ENCODE measurements around the gene PITX3.
A peak's percentile ranks its signal among the peaks of the same experiment; 100 is the strongest.

PITX3 gene

DNA sequence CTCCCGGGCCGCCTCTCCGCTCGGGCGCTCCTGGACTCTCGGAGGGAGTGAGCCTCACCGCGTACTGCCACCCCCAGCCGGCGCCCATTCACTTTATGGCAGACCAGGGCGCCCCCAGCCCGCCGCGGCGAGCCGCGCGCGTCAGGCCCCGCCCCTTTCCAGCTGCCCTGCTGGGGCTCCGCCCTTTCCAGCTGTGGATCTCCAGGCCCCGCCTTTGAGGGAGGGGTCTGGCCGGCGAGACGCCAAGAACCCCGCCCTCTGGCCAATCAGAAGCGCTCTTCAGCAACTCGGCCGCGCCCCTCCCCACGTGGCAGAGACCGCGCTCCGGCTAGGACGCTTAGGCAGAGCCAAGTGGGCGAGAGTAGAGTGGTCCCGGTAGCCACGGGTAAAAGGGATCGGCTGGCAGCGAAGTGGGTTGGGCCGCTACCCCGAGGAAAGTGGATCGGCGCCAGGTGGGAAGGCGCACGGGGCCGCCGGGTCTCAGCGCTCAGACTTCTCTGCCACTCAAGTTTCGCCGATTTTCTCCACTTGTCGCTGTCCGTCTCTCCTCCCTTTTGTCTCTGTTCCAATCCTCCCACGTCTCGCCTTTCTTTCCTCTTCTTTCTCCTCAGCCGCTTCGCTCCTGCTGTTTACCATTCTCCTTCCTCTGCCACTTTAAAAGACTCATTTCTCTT is at the start of gene PITX3:
Gene PITX3 (minus strand): TSS at position 69 of the 674 bp plus-strand sequence. CDS start 9,432 bp downstream, outside the sequence.
- peak; percentile 95 for DNase-seq (ENCODE audit: low read depth)
- TF ChIP-seq, protein P1, sequence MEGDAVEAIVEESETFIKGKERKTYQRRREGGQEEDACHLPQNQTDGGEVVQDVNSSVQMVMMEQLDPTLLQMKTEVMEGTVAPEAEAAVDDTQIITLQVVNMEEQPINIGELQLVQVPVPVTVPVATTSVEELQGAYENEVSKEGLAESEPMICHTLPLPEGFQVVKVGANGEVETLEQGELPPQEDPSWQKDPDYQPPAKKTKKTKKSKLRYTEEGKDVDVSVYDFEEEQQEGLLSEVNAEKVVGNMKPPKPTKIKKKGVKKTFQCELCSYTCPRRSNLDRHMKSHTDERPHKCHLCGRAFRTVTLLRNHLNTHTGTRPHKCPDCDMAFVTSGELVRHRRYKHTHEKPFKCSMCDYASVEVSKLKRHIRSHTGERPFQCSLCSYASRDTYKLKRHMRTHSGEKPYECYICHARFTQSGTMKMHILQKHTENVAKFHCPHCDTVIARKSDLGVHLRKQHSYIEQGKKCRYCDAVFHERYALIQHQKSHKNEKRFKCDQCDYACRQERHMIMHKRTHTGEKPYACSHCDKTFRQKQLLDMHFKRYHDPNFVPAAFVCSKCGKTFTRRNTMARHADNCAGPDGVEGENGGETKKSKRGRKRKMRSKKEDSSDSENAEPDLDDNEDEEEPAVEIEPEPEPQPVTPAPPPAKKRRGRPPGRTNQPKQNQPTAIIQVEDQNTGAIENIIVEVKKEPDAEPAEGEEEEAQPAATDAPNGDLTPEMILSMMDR (IDR thresholded peaks at IDR 0.05; ENCODE audit: insufficient read depth, low read depth, low read length, missing control alignments), result no peak
- peak within 1 kb of the TSS; percentile 59 for H3K4me3 ChIP-seq (ENCODE audit: low read length)

DNA sequence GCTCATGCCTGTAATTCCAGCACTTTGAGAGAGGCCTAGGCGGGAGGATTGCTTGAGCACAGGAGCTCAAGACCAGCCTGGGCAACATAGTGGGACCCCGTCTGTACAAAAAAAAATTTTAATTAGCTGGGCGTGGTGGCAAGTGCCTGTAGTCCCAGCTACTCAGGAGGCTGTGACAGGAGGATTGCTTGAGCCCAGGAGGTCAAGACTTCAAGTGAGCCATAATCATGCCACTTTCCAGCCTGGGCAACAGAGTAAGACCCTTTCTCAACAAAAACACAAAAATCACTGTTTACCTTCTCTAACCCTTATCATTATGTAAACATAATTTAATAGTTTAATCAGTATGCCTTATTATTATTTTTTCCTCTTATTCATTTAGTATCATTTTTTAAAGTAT is 48.5 kb upstream of the PITX3 start:
- no peak overlapping the region for H3K4me3 ChIP-seq (ENCODE audit: low read length)
- no peak for DNase-seq (ENCODE audit: low read depth)
- TF ChIP-seq, protein P1 (IDR thresholded peaks at IDR 0.05; ENCODE audit: insufficient read depth, low read depth, low read length, missing control alignments), result no peak

DNA sequence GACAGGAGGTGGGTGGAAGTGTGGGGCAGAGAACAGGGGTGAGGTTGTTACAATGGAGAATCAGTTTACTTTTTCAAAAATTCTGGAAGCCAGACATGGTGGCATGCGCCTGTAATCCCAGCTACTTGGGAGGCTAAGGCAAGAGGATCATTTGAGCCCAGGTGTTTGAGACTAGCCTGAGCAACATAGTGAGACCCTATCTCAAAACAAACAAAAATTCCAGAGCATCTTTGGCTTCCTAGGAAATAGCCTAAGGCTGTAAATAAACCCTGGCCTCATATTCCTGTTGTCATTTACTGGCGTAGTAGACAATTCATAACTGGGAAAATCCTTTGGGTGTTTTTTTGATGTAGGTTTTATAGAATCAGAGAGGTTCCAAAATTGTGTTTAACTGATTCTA is 48.0 kb upstream of the PITX3 start:
- TF ChIP-seq, protein P1 (IDR thresholded peaks at IDR 0.05; ENCODE audit: insufficient read depth, low read depth, low read length, missing control alignments), result no peak
- no peak for DNase-seq (ENCODE audit: low read depth)
- no peak overlapping the region for H3K4me3 ChIP-seq (ENCODE audit: low read length)

DNA sequence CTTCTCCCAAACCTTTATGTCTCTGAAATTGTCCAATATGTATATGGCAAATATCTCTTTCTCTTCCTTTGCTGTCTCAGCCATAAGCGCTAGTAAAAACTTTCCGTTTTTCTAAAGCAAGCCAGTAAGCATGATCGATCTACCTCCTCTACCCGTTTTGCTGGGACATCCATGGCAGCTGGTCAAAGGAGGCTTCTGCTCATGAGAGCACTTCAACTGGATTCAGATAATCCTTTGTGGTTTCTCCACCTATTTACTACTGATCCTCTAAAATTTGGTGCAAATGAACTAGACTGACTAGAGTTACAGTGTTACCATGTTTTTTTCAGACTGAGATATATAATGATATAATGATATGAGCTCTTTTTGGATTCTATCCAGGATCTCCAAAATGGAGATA is 46.7 kb upstream of the PITX3 start:
- TF ChIP-seq, protein P1 (IDR thresholded peaks at IDR 0.05; ENCODE audit: insufficient read depth, low read depth, low read length, missing control alignments), result no peak
- H3K4me3 ChIP-seq (ENCODE audit: low read length), result no peak overlapping the region
- DNase-seq (ENCODE audit: low read depth), result no peak

DNA sequence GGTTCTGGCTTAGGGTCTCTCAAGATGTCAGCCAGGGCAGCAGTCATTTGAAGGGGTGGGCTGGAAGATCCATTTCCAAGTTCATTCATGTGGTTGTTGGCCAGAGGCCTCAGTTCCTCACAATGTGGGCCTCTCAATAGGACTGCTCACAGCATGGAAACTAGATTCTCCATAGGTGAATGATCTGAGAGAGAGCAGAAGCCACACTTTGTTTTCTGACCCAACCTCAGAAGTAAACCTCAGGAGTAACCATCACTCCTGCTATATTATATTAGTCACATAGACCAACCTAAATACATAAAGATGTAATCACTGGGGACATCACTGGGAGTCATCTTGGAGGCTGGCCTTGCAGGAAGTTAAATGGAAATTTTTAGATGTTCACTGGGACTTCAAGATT is 46.2 kb upstream of the PITX3 start:
- H3K4me3 ChIP-seq (ENCODE audit: low read length), result no peak overlapping the region
- no peak for DNase-seq (ENCODE audit: low read depth)
- TF ChIP-seq, protein P1 (IDR thresholded peaks at IDR 0.05; ENCODE audit: insufficient read depth, low read depth, low read length, missing control alignments), result no peak

DNA sequence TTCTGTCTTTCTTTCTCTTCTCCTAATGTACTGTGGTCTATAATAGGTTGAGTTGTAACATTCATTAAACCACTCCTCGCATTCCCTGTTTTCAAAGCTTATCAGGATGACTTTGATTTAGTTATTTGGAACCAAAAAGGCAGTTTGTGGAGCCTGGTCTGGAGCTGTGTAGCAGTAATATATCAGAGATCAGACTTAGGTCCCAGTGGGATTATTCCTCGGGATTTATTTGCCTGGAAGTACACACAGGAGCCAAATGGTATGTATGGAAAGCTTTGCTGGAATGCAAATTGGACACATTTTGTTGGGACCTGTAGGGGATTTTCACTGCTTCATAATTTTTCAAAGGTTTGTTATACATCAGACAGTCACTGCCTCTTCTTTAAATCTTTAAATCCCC is 44.9 kb upstream of the PITX3 start:
- no peak for DNase-seq (ENCODE audit: low read depth)
- TF ChIP-seq, protein P1 (IDR thresholded peaks at IDR 0.05; ENCODE audit: insufficient read depth, low read depth, low read length, missing control alignments), result no peak
- no peak overlapping the region for H3K4me3 ChIP-seq (ENCODE audit: low read length)

DNA sequence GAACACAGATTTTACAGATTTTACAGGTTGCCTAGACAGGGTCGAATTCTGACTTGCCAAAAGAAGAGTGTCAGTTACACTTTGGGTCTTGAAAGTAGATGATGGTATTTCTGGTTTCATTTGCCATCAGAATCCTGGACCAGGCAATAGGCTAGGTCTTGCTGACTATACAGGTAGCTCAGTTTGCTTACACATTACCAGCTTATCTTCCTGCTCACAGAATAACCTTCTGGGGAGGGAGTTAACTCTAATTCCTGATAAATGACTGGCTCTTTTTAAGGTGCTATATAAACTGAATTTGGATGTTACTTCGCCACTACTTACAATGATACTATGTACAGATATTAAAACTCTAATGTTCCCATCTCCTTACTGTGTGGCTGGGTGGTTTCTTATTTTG is 43.8 kb upstream of the PITX3 start:
- TF ChIP-seq, protein P1 (IDR thresholded peaks at IDR 0.05; ENCODE audit: insufficient read depth, low read depth, low read length, missing control alignments), result no peak
- DNase-seq (ENCODE audit: low read depth), result peak; percentile 48
- no peak overlapping the region for H3K4me3 ChIP-seq (ENCODE audit: low read length)
